KOPT-K1 (cell line): Measurements from ENCODE around the gene HSFX3.
A peak's percentile ranks its signal among the peaks of the same experiment; 100 is the strongest.
"Not testable (repeated sequence)": the region's sequence is repeated elsewhere in the genome, so short reads cannot be mapped to it uniquely, and the experiment has no call there.

Source experiments
- H3K27ac ChIP-seq: fragments of 200-600 bp; sonication (generic); 2 replicates; pipeline ENCODE4 v1.5.1; 2016; ENCODE audit warnings: antibody characterized with exemption, mild to moderate bottlenecking, low read depth, low read length; ENCODE audit not compliant: poor library complexity, severe bottlenecking
- H3K36me3 ChIP-seq: fragments of 200-600 bp; sonication (generic); 2 replicates; pipeline ENCODE4 v1.5.1; 2017; ENCODE audit warnings: antibody characterized with exemption, mild to moderate bottlenecking, low read length, moderate library complexity; ENCODE audit not compliant: insufficient read depth
- H3K9me3 ChIP-seq: fragments of 200-600 bp; sonication (generic); 2 replicates; pipeline ENCODE4 v1.5.1; 2017; ENCODE audit warnings: antibody characterized with exemption, low read length, mild to moderate bottlenecking; ENCODE audit not compliant: insufficient read depth, poor library complexity, severe bottlenecking

The HSFX3 gene

DNA sequence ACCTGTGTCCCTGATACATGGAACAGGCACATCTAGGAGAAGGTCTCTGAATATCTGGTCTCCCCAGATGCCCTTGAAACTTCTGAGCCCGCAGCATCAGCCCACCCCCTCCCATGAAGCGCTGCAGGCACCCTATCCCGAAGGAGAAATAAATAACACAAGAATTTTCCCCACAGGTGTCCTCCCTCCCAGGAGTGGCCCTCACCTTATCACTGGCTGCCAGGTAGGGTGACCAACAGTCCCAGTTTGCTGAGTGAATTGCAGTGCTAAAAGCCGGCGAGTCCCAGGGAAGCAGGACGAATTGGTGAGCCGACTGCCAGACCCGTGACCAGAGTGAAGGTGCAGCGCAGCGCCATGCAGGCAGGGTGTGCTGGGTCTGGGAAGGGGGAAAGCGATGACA lies 15.7 kb downstream of the HSFX3 start:
- not testable (repeated sequence) for H3K27ac ChIP-seq, H3K36me3 ChIP-seq, H3K9me3 ChIP-seq

DNA sequence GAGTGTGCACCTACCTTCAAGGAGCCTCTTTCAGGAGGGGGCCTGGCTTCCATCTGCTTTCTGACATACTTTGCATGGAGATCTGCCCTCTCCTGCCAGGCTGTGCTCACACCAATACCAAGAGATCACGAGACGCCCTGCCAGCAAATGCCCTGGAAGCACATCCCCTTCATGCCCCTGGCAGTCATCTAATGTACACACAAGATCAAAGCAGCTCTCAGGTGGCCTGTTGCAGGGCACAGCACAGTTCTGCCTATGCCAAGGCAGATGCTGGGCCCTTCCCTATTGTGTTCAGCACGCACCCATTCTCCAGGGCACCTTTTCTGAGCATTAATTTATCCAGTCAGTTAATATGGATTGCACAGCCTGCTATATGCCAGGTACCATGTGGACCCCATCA lies 16.9 kb downstream of the HSFX3 start:
- not testable (repeated sequence) for H3K9me3 ChIP-seq, H3K36me3 ChIP-seq, H3K27ac ChIP-seq

DNA sequence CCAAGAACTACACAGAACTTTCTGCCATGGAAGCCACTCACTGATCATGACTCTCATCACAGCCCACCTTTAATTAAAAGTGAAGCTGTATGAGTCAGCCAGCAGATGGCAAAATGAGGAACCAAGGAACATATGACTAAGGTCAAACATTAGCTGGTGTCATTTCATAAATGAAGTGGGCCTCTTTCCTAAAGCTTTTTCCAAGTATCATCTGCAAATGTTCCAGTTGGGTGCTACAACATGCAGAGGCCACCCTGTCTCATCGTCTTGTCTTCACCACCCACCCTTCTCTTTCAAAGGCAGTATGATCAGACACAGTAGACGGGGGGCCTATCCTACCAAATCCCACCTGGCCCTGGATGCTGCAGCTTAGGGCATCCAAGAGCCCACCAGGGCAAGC lies 18.1 kb downstream of the HSFX3 start:
- H3K9me3 ChIP-seq = no peaks in the 10 kb centered on the region
- no peak overlapping the region for H3K27ac ChIP-seq
- H3K36me3 ChIP-seq = no peaks in the 10 kb centered on the region; the same call in 1 of the 2 replicates

DNA sequence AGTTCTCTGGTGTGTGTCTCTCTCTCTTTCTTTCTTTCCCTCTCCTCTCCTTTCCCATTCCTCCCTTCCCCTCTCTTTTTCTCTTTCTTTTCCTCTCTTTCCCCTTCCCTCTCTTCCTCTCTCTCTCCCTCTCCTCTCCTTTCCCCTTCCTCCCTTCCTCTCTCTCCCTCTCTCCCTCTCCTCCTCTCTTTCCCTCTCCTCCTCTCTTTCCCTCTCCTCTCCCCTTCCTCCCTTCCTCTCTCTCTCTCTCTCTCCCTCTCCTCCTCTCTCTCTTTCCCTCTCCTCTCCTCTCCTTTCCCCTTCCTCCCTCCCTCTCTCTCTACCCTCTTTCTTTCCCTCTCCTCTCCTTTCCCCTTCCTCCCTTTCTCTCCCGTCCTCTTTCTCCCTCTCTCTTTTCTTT lies 21.3 kb downstream of the HSFX3 start:
- Histone ChIP-seq H3K27ac (no peak overlapping the region), H3K9me3 (no peaks in the 10 kb centered on the region), H3K36me3 (no peaks in the 10 kb centered on the region; the same call in 1 of the 2 replicates)

DNA sequence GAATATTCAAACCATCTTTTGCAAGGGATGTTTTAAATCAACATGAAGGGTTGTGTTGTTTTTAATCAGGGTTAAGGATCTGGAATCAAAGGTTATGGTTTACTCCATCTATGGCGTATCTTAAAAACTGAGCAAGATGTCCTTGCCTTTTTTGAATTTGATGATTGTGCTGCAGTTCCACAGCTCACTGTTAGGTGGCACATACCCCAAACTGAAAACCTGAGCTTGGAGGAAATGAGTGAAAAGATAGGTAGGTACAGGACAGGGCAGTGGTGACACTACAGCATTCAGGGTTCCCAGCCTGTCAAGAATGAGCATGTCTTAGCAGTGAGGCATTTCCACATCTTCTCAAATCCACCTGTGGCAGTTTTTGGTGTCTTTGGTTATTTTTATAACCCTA lies 22.0 kb downstream of the HSFX3 start:
- H3K9me3 ChIP-seq = no peaks in the 10 kb centered on the region
- H3K27ac ChIP-seq = no peak overlapping the region
- no peaks in the 10 kb centered on the region; the same call in 1 of the 2 replicates for H3K36me3 ChIP-seq

DNA sequence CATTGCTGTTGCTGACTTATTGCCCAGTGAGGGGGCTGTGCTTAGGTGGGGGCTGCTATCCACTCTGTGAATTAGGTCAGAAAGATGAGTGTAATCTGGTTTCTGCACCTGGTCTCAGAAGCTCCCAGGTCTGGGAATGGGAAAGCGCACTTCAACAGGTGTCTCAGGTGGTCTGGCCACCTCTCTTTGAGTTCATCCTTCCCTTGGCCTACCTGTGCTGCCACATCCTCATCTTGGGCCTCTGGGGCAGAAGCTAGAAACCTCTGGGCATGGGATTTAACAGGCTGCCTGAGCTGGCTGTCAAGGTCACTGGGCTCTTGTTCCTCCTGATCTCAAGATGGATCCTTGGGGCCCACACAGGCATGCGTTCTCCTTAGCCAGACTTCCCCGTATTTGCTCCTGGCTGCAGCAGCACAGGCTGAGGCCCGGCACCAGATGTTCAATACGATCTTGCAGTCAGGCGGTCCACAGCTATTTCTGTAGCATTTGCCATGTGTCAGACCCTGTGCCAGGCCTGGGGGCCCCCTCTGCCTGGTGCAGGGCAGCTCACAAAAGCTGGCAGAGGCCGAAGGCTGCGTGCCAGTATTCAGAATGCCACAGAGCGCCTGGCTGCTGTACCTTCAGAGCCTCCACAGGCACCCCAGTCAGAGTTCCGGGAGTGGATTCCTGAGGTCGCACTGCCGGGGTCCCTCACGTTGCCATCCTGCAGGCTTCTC lies 23.2 kb downstream of the HSFX3 start:
- H3K36me3 ChIP-seq, H3K9me3 ChIP-seq: not testable (repeated sequence)
- peak overlapping the region; percentile 57 for H3K27ac ChIP-seq

DNA sequence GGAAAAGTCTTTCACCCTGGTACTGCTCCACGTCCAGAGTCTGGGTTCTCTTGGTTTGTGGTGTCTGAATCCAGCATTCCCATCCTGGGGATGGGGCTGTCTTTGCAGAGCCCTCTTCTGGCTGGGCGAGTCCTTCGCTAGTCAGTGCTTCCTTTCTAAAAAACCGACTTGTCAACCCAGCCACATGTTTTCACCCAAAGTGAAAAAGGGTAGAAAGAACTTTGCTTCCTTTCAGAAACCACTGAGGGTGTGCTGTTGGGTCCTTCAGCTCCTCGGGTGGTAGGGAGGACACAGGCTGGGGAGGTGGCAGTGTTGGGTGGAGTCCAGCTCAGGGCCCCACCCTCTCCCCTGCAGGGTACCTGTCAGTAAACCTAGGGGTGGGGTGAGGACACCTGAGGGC lies 23.8 kb downstream of the HSFX3 start:
- H3K9me3 ChIP-seq, H3K36me3 ChIP-seq: not testable (repeated sequence)
- H3K27ac ChIP-seq = peak overlapping the region; percentile 57

DNA sequence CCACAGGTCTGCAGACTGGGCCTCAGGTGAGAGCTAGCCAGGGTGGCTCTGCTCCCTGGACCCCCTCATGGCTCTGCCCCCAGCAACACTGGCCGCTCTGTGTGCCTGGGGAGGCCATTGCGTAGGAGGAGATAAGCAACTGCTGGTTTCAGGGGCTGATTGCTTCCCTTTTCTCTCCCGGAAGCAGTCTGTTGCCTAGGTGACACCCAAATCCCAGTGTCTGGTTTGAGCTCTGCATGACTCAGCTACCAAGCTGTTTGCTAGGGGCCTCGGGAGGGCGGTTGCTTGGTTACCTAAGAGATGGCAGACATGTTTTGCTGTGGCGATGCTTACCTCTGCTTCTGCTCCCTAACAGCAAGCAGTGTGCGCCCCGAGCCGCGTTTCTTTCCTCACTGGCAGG lies 24.3 kb downstream of the HSFX3 start:
- H3K9me3 ChIP-seq, H3K36me3 ChIP-seq: not testable (repeated sequence)
- H3K27ac ChIP-seq = peak overlapping the region; percentile 57

DNA sequence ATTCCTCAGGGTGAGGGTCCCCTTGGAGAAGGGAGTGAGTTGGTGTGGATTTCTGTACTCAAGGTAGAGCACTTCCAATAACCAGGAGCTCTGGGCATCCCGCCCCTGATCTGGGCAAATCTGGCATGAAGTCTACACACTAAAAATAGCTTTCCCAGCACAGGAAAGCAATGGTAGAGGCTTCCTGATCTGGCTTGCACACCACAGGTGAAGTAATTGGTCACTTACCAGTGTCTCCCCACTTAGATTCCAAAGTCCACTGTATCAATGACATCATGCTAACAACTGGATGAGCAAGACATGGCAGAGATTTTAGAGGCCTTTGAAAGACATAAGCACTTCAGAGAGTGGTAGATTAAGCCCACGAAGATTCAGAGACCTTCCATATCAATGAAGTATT lies 26.8 kb downstream of the HSFX3 start:
- Histone ChIP-seq H3K36me3 (no peaks in the 10 kb centered on the region), H3K9me3 (no peaks in the 10 kb centered on the region), H3K27ac (no peak overlapping the region)

DNA sequence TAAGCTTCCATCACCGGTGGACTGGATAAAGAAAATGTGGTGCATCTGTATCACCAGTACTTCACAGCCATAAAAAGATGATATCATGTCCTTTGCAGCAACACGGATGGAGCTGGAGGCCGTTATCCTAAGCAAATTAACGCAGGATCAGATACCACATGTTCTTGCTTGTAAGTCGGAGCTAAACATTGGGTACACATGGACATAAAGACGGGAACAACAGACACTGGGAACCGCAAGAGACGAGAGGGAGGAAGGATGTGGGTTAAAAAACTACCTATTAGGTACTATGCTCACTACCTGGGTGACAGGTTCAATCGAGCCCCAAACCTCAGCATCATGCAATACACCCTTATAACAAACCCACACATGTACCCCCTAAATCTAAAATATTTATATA lies 28.3 kb downstream of the HSFX3 start:
- no peaks in the 10 kb centered on the region for H3K9me3 ChIP-seq
- no peaks in the 10 kb centered on the region for H3K36me3 ChIP-seq
- no peak overlapping the region for H3K27ac ChIP-seq

DNA sequence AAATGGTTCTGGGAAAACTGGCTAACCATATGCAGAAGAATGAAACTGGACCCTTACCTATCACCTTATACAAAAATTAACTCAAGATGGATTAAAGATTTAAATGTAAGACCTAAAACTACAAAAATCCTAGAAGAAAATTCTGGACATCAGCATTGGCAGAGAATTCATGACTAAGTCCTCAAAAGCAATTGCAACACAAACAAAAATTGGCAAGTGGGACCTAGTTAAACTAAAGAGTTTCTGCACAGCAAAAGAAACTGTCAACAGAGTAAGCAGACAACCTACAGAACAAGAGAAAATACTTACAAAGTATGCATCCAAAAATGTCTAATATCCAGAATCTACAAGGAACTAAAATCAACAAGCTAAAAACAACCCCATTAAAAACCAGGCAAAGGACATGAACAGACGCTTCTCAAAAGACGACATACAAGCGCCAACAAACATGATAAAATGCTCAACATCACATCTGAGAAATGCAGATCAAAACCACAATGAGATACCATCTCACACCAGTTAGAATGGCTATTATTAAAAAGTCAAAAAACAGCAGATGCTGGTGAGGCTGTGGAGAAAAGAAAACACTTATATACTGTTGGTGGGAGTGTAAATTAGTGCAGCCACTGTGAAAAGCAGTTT lies 29.0 kb downstream of the HSFX3 start:
- H3K36me3 ChIP-seq, H3K9me3 ChIP-seq, H3K27ac ChIP-seq: not testable (repeated sequence)

DNA sequence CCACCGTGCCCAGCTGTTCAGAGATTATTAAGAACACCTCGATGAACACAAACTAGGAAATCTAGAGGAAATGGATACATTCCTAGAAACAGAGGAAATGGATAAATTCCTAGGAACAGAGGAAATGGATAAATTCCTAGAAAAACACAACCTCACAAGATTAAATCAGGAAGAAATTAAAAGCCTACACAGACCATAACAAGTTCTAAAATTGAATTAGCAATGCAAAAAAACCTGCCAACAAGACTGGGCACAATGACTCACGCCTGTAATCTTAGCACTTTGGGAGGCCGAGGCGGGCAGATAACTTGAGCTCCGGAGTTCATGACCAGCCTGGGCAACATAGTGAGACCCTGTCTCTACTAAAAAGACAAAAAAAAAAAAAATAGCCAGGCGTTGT lies 31.5 kb downstream of the HSFX3 start:
- H3K9me3 ChIP-seq = no peaks in the 10 kb centered on the region
- no peak overlapping the region for H3K27ac ChIP-seq
- no peaks in the 10 kb centered on the region for H3K36me3 ChIP-seq

DNA sequence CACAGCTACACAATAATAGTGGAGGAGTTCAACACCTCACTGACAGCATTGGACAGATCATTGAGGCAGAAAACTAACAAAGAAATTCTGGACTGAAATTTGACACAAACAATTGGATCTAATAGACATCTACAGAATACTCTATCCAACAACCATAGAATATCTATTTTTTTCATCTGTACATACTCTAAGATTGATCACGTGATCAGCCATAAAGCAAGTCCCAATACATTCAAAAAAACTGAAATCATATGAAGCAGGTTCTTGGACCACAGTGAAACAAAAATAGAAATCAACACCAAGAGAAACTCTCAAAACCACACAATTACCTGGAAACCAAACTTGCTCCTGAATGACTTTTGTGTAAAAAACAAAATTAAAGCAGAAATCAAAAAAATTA lies 32.4 kb downstream of the HSFX3 start:
- Histone ChIP-seq H3K36me3 (no peaks in the 10 kb centered on the region), H3K27ac (no peak overlapping the region), H3K9me3 (no peaks in the 10 kb centered on the region)

DNA sequence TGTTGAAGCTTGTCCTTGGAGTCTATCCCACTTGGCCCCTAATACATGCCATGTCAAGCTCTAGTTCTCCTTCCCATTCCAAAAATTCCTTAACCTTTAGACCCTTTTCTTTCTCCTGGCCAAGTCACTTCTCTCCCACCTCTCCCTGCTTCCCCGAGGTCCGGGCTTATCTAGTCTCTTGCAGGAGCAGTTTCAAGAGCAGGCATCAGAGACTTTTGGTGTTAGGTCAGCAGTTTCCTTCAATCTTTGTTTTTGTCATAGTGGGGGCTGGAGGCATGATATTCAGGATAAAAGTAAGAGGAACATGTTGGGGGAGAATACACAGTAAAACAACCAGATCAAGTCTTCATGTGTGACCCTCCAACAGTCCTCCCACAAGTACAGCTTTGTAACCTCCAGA lies 33.1 kb downstream of the HSFX3 start:
- H3K9me3 ChIP-seq = no peaks in the 10 kb centered on the region

DNA sequence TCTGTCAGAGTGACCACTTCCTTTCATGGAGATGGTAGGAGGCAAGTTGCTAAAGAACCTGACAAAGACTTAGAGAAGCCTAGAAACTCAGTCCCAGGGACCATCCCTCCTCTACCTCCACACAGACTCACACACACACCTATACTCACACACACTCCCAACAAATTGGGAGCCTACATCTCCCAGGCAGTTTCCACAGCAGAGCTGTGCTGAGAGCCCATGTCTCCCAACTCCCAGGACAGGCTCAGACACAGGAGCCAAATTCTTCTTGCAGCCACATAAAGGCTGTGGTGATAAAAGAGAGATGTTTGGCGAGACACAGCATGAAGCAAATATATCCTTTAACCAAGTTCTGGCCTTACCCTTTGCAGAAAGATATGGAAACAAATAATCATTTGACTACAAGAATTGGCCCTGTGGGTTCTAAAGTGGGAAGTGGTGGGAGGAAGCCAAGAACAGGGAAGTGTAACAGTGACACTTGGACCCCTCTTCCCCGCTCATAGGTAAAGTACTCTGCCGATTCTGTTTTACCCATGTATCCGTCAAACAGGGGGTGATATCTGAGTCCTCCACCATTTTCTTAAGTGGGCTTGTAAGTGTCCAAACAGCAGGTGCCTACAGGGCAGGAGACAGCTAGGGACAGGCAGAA lies 33.6 kb downstream of the HSFX3 start:
- H3K9me3 ChIP-seq = no peaks in the 10 kb centered on the region
- no peak overlapping the region for H3K27ac ChIP-seq
- H3K36me3 ChIP-seq = no peaks in the 10 kb centered on the region

More for the DNA sequence above, 33.1 kb downstream of the HSFX3 start:
- no peak overlapping the region for H3K27ac ChIP-seq
- H3K36me3 ChIP-seq = no peaks in the 10 kb centered on the region
